Aorta (tissue), 5 donors: ENCODE measurements around the gene TP73. TPM values are rescaled to one million over a fixed set of nuclear protein-coding genes. Genes with fewer than 3 reads are reported as not detected.
A peak's percentile ranks its signal among the peaks of the same experiment; 100 is the strongest.

Experiments used
- ATAC-seq: fragments of 200-7000 bp; cut with Tn5 transposase; one replicate; pipeline ENCODE4 v1.9.1; 2022; ENCODE audit warnings: moderate library complexity; ENCODE audit not compliant: low FRiP score
- DNase-seq, 2 donors: peaks; one replicate each; pipeline ENCODE4 v3.0.0-alpha.2; 2020
- H3K27ac ChIP-seq, 2 donors: one replicate each; pipeline ENCODE4 v1.5.1; 2013; ENCODE audit warnings: low read length in 2 of 2, mild to moderate bottlenecking in 2 of 2, moderate library complexity in 2 of 2, control low read depth in 1 of 2, inconsistent platforms in 1 of 2, low read depth in 1 of 2
- H3K27me3 ChIP-seq, 2 donors: one replicate each; pipeline ENCODE4 v1.6.1; 2013; ENCODE audit warnings: control low read depth in 1 of 2, low read length in 1 of 2, mild to moderate bottlenecking in 1 of 2, moderate library complexity in 1 of 2; ENCODE audit not compliant: insufficient read depth in 2 of 2, control insufficient read depth in 1 of 2
- H3K36me3 ChIP-seq, 2 donors: one replicate each; pipeline ENCODE4 v1.6.1; 2013; ENCODE audit warnings: control low read depth in 1 of 2, low read length in 1 of 2, mild to moderate bottlenecking in 1 of 2; ENCODE audit not compliant: insufficient read depth in 2 of 2, control insufficient read depth in 1 of 2
- H3K4me1 ChIP-seq, 2 donors: one replicate each; pipeline ENCODE4 v1.6.1; 2013; ENCODE audit warnings: low read length in 2 of 2, control low read depth in 1 of 2, mild to moderate bottlenecking in 1 of 2, moderate library complexity in 1 of 2; ENCODE audit not compliant: insufficient read depth in 2 of 2, control insufficient read depth in 1 of 2
- H3K4me3 ChIP-seq, 2 donors: one replicate each; pipeline ENCODE4 v1.5.1; 2013; ENCODE audit warnings: low read length in 2 of 2, control low read depth in 1 of 2, mild to moderate bottlenecking in 1 of 2
- H3K9me3 ChIP-seq: one replicate; pipeline ENCODE4 v1.6.1; 2013; ENCODE audit warnings: mild to moderate bottlenecking, low read length; ENCODE audit not compliant: control insufficient read depth
- WGBS, 2 donors: extraction: QIAGEN DNeasy Blood & Tissue Kit; methylation state at CpG; one replicate each; pipeline ENCODE4 v1.1.7; 2013; 5-methylcytosine and 5-hydroxymethylcytosine counted together
- intact Hi-C, 2 donors: fragments of 100-400 bp; cut with DNase I; formaldehyde crosslinking; loops; one replicate each; pipeline versions ENCODE4 v1.14.2 to v1.15.0; 2022
- polyA plus RNA-seq, 2 donors: library from polyadenylated mRNA; stranded (reverse); fragments of 200-250 nt; gene quantifications; one replicate each; pipeline ENCODE4 v1.2.3, GENCODE V29; 2013
- total RNA-seq, 2 donors: library from RNA; stranded (reverse); fragmentation: NEBNext Ultra II Directional; extraction: Animal tissue kit (Norgen Biotek cat#: 25700); gene quantifications; one replicate each; pipeline ENCODE4 v1.2.1, GENCODE V29; 2021
- donor health status: healthy with polysubstance abuse.
- donor health status: Bipolar disorder and iron deficiency.
- donor health status: DM: no; HTN: no; CAD: no.
- donor health status: DM: no; HTN: no; CAD: no.
- donor health status: DM: yes; HTN: yes; CAD: no.

TP73 gene
- total and polyA plus RNA-seq, 4 donors = 0.18 to 0.38 TPM; not detected in 2

- no peak overlapping the region for H3K4me3 ChIP-seq
- no peaks in the 10 kb centered on the region for H3K27me3 ChIP-seq
- no peak for DNase-seq
- no peaks in the 10 kb centered on the region for H3K4me1 ChIP-seq
- WGBS, 2 donors = 94 to 95% methylated on average over 9 of the region's 9 CpGs
- peaks cover 0 to 6% of the 10 kb centered on the region in 2 donors for H3K36me3 ChIP-seq
- intact Hi-C loops = no loop called here
- no peak for ATAC-seq
- H3K27ac ChIP-seq = no peak overlapping the region
- H3K9me3 ChIP-seq = no peaks in the 10 kb centered on the region
These were observed 87.7 kb downstream of the TP73 start for GRCh38 chr1:3740042-3740441.

DNA sequence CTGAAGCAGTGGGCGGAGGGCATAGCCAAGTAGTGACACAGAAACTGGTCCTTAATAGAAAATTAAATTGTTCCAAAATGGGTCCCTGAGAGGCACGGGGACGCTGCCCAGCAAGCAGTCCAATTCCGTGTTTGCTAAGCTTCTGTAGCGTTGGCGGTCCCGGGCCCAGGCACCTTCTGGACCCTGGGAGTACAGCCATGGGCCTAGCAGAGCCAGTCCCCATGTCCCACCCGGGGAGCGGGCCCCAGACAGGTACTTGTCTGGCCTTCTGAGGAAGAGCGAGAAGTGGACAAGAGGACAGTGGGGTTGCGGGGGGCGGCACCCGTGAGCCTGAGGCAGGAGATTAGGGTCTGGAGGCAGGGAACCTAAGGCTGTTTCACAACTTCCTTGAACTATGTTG lies 88.4 kb downstream of the TP73 start:
- H3K36me3 ChIP-seq = peaks cover 0 to 6% of the 10 kb centered on the region in 2 donors
- DNase-seq (no peak), ATAC-seq (no peak)
- intact Hi-C loops = no loop called here
- H3K4me1 ChIP-seq = no peaks in the 10 kb centered on the region
- H3K9me3 ChIP-seq = no peaks in the 10 kb centered on the region
- H3K27ac ChIP-seq = no peak overlapping the region
- H3K4me3 ChIP-seq = no peak overlapping the region
- H3K27me3 ChIP-seq = no peaks in the 10 kb centered on the region
- 96 to 97% methylated on average over 13 of the region's 13 CpGs for WGBS, 2 donors

DNA sequence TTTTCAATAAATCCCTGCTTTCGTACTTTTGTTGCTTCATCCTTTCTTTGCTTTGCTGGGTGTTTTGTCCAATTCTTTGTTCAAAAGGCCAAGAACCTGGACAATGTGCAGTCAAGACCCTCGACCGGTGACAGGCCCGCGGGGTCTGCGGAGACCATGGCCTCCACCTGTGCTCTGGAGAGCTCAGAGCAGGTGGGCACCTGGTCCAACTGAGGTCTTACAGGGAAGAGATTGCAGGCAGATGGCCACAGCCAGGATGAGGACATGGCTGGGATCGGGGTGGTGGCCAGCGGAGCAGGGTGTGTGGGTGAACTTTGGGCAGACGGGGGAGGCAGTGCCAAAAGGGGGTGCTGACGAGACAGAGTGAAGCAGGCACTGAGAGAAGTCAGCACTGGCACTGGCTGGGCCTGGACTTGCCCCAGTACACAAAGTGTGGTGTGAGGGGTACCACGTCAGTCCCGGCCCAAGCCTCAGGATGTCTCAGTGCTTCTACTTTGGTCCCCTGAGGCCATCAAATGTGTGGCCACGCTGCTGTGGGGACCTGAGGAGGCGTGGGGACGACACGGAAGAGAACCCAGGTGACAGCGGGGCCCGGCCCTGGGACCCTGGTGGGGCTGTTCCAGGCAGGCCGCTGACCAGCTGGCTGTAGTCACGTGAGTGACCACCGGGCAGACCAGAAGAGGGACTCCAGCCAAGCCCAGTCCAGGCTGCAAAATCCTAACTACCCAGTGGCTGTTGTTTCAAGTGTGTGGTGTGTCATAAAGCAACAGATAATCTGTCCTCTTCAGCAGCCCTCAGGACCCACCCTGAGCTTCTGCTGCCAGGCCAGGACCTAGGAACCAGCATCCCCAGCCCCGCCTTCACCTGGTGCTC lies 89.5 kb downstream of the TP73 start:
- intact Hi-C loops = no loop called here
- no peak overlapping the region for H3K27ac ChIP-seq
- no peaks in the 10 kb centered on the region for H3K9me3 ChIP-seq
- no peak for ATAC-seq
- 88 to 90% methylated on average over 22 of the region's 22 CpGs for WGBS, 2 donors
- peaks cover 0 to 6% of the 10 kb centered on the region in 2 donors for H3K36me3 ChIP-seq
- DNase-seq = peak in 1 of 2 donors; percentile 42
- H3K27me3 ChIP-seq = no peaks in the 10 kb centered on the region
- no peak overlapping the region for H3K4me3 ChIP-seq
- H3K4me1 ChIP-seq = no peaks in the 10 kb centered on the region

DNA sequence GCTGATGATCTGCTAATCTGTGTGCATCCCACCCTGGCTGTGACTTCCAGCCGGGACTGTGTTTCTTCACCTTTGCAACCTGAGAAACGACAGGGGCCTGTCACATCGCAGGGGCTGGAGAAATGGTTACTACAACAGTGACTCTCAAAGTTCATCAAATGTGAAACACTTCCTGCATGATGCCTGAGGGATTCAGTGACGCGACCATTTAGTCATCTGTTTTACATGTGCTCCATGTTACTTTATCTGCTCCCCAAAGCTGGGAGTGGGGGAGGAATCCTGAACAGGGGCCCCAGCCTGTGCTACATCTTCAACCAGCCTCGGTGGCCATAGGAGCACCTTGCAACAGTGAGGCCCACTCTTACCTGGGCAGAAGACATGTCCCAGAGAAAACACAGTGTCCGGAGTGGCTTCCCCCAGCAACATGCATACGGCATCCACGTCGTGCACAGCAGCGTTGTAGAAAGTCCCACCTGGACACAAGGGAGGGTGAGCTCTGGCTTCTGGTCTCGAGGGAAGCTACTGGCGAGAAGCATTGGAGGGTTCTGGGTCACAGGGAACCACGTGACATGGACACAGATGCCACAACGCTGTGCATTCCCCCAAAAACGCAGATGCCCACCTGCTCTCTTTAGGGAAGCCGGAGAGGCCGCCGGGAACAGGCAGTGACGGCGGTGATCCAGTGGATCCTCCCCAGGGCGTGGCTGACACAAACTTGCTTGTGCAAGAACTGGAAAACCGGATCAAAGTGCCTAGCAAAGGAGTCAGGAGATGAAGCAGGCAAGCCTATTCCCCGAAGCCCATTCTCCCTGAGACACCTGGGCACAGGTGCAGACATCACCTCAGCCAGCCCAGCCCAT lies 90.4 kb downstream of the TP73 start:
- Histone ChIP-seq H3K27me3 (no peaks in the 10 kb centered on the region), H3K9me3 (no peaks in the 10 kb centered on the region), H3K4me3 (no peak overlapping the region), H3K36me3 (peaks cover 0 to 6% of the 10 kb centered on the region in 2 donors), H3K4me1 (no peaks in the 10 kb centered on the region), H3K27ac (no peak overlapping the region)
- intact Hi-C loops = no loop called here
- ATAC-seq (no peak), DNase-seq (peak in 1 of 2 donors; percentile 49)
- 86 to 87% methylated on average over 24 of the region's 24 CpGs for WGBS, 2 donors

DNA sequence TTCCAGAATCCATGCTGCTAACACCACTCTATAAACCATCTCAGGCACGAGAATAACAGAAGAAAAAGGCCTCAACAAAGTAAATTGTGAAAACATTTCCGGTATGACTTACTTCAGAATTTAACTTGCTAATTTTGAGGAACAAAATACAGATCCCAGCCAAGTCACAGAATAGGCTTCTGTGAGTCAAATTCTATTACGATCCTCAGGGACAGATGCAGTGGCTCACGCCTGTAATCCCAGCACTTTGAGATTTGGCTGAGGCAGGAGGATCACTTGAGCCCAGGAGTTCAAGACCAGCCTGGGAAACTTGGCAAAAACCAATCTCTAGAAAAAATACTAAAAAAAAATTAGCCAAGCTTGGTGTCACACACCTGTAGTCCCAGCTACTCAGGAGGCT lies 91.1 kb downstream of the TP73 start:
- H3K9me3 ChIP-seq = no peaks in the 10 kb centered on the region
- H3K36me3 ChIP-seq = peaks cover 0 to 6% of the 10 kb centered on the region in 2 donors
- H3K4me1 ChIP-seq = no peaks in the 10 kb centered on the region
- no peak for ATAC-seq
- intact Hi-C loops = no loop called here
- no peak overlapping the region for H3K27ac ChIP-seq
- WGBS, 2 donors = 29 to 35% methylated on average over 4 of the region's 4 CpGs
- no peak for DNase-seq
- H3K27me3 ChIP-seq = no peaks in the 10 kb centered on the region
- no peak overlapping the region for H3K4me3 ChIP-seq

- WGBS, 2 donors = 94 to 96% methylated on average over 12 of the region's 12 CpGs
- Histone ChIP-seq H3K27me3 (no peaks in the 10 kb centered on the region), H3K9me3 (no peaks in the 10 kb centered on the region), H3K36me3 (peaks cover 0 to 5% of the 10 kb centered on the region in 2 donors), H3K4me3 (no peak overlapping the region), H3K4me1 (no peaks in the 10 kb centered on the region), H3K27ac (no peak overlapping the region)
- intact Hi-C loops = no loop called here
- DNase-seq (peak in 1 of 2 donors; percentile 44), ATAC-seq (no peak)
These were observed 91.5 kb downstream of the TP73 start for GRCh38 chr1:3743826-3744225.

GRCh38 chr1:3744646-3745045 lies 92.3 kb downstream of the TP73 start:
- H3K36me3 ChIP-seq = peaks cover 0 to 4% of the 10 kb centered on the region in 2 donors
- H3K9me3 ChIP-seq = no peaks in the 10 kb centered on the region
- WGBS, 2 donors = 91 to 94% methylated on average over 10 of the region's 10 CpGs
- H3K4me1 ChIP-seq = no peaks in the 10 kb centered on the region
- no peak overlapping the region for H3K4me3 ChIP-seq
- intact Hi-C loops = no loop called here
- no peak overlapping the region for H3K27ac ChIP-seq
- ATAC-seq = no peak
- H3K27me3 ChIP-seq = no peaks in the 10 kb centered on the region
- DNase-seq = no peak

DNA sequence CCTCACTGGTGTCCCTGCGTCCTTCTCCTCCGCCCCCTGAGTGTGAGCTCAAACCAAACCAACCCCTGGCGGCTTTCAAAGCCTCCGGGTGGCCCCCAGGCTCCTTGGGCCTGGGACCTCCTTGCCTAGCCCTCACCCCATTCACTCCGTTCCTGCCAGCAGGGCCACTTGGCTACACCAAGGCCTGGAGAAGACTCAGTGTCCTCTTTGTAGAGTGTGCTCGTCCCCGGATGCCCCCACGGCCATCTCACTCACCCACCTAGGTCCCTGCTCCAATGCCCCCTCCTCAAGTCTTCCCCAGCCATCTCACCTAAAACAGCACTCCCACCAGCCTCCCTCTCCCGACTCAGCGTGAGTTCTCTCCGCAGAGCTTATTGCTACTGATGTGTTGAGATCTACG lies 92.8 kb downstream of the TP73 start:
- DNase-seq (no peak), ATAC-seq (no peak)
- H3K4me3 ChIP-seq = no peak overlapping the region
- 92 to 93% methylated on average over 12 of the region's 12 CpGs for WGBS, 2 donors
- no peaks in the 10 kb centered on the region for H3K9me3 ChIP-seq
- H3K36me3 ChIP-seq = peaks cover 0 to 4% of the 10 kb centered on the region in 2 donors
- no peaks in the 10 kb centered on the region for H3K27me3 ChIP-seq
- no peak overlapping the region for H3K27ac ChIP-seq
- no peaks in the 10 kb centered on the region for H3K4me1 ChIP-seq
- intact Hi-C loops = no loop called here
